A549 (cell line): ENCODE results near the gene DIP2C.

Source experiments
- BHLHE40 ChIP-seq: IDR thresholded peaks from 2 replicates; pipeline ENCODE4 v1.6.1; 2012; ENCODE audit warnings: low read depth, low read length, inconsistent platforms
- CEBPB ChIP-seq, 2 experiments: fragments of >200 bp in 1 of 2; sonication (Bioruptor Twin) in 1 of 2; formaldehyde crosslinking in 1 of 2; IDR thresholded peaks; 2 replicates each; pipeline ENCODE4 v1.6.1; 2012 to 2016
- EP300 ChIP-seq, 2 experiments: fragments of >200 bp; sonication (Bioruptor Twin); formaldehyde crosslinking; IDR thresholded peaks; 2 replicates in 1 of 2; 3 replicates in 1 of 2; pipeline ENCODE4 v1.6.1; 2016 to 2017
- ESRRA ChIP-seq: fragments of 150-350 bp; IDR thresholded peaks from 2 replicates; pipeline ENCODE4 v1.6.1; 2014; ENCODE audit warnings: mild to moderate bottlenecking, low read length, borderline replicate concordance
- KDM5A ChIP-seq: fragments of 200-600 bp; sonication (generic); IDR thresholded peaks from 2 replicates; pipeline ENCODE4 v1.6.1; 2016; ENCODE audit warnings: antibody characterized with exemption, mild to moderate bottlenecking
- POLR2A ChIP-seq: IDR thresholded peaks from 2 replicates; pipeline ENCODE4 v1.6.1; 2012; ENCODE audit warnings: mild to moderate bottlenecking, low read length
- TF ChIP-seq, protein P1 (sequence below): fragments of >200 bp; sonication (Bioruptor Twin); formaldehyde crosslinking; IDR thresholded peaks from 3 replicates; pipeline ENCODE4 v1.5.1; 2016
- TF ChIP-seq, protein P2 (sequence below): fragments of 150-350 bp; IDR thresholded peaks from 2 replicates; pipeline ENCODE4 v1.6.1; 2014; ENCODE audit warnings: low read depth, mild to moderate bottlenecking, low read length

DNA sequence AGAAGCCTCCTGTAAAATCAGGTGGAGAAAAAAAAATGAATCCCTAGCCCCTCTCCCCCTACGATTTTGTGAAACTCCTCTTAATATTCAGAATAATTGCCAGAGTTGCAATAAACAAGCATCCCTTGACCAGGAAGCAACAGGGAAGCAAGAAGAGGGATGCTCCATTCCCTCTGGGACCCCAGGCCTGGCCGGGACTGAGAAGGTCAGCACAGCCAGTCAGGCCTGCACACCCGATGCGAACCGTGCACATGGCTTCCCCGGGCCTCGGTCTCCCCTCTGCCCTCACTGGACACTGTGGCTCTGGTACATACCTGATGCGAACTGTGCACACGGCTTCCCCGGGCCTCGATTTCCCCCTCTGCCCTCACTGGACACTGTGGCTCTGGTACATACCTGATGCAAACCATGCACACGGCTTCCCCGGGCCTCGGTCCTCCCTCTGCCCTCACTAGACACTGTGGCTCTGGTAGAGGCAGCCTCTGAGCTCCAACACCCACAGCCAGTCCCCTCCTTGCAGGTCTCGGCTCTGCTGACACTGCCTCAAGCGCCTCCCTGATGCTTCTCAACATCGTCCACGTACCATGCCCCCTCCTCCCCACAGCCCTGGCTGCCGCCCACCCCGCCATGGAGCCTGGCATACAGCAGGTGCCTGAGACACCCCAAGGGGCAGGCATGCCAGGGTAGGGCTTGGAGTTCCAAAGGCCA is 138.6 kb downstream of the DIP2C start:
- TF ChIP-seq, protein P1, sequence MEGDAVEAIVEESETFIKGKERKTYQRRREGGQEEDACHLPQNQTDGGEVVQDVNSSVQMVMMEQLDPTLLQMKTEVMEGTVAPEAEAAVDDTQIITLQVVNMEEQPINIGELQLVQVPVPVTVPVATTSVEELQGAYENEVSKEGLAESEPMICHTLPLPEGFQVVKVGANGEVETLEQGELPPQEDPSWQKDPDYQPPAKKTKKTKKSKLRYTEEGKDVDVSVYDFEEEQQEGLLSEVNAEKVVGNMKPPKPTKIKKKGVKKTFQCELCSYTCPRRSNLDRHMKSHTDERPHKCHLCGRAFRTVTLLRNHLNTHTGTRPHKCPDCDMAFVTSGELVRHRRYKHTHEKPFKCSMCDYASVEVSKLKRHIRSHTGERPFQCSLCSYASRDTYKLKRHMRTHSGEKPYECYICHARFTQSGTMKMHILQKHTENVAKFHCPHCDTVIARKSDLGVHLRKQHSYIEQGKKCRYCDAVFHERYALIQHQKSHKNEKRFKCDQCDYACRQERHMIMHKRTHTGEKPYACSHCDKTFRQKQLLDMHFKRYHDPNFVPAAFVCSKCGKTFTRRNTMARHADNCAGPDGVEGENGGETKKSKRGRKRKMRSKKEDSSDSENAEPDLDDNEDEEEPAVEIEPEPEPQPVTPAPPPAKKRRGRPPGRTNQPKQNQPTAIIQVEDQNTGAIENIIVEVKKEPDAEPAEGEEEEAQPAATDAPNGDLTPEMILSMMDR, result no peak
- TF ChIP-seq POLR2A (no peak), KDM5A (no peak), EP300 (IDR thresholded peaks at IDR 0.05) (no peak), BHLHE40 (no peak), CEBPB (IDR thresholded peaks at IDR 0.05) (no peak), ESRRA (no peak)
- TF ChIP-seq, protein P2, sequence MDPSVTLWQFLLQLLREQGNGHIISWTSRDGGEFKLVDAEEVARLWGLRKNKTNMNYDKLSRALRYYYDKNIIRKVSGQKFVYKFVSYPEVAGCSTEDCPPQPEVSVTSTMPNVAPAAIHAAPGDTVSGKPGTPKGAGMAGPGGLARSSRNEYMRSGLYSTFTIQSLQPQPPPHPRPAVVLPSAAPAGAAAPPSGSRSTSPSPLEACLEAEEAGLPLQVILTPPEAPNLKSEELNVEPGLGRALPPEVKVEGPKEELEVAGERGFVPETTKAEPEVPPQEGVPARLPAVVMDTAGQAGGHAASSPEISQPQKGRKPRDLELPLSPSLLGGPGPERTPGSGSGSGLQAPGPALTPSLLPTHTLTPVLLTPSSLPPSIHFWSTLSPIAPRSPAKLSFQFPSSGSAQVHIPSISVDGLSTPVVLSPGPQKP, result no peak
